ENCODE data around the gene NLGN1. TPM values are rescaled to one million over a fixed set of nuclear protein-coding genes. Genes with fewer than 3 reads are reported as not detected.
A peak's percentile ranks its signal among the peaks of the same experiment; 100 is the strongest.

The NLGN1 gene
- total RNA-seq, 1 experiment from 2014 or later, result not detected

- Histone ChIP-seq H2AFZ (ENCODE audit: low read depth, low read length, poor library complexity, severe bottlenecking) (no peak overlapping the region), H3K36me3 (ENCODE audit: control insufficient read depth in 1 of 2, insufficient read depth in 2 of 2, low read length in 2 of 2) (no peaks in the 10 kb centered on the region), H3K4me3 (replicated peaks in 1 of 2; ENCODE audit: low read depth in 1 of 2, low read length in 2 of 2) (no peak overlapping the region), H3K4me1 (ENCODE audit: control insufficient read depth in 1 of 2, insufficient read depth in 2 of 2, low read length in 2 of 2) (no peaks in the 10 kb centered on the region), H3K79me2 (ENCODE audit: insufficient read depth, low read length) (no peaks in the 10 kb centered on the region), H3K9ac (ENCODE audit: low read length) (no peak overlapping the region), H3K27me3 (ENCODE audit: insufficient read depth, low read length) (no peaks in the 10 kb centered on the region), H3K4me2 (ENCODE audit: low read length) (no peak overlapping the region), H3K9me3 (ENCODE audit: control insufficient read depth in 1 of 2, insufficient read depth in 1 of 2, low read depth in 1 of 2, low read length in 2 of 2) (peaks cover 4 to 10% of the 10 kb centered on the region in 2 experiments; a peak in 2 of 4 replicates), H3K27ac (ENCODE audit: low read depth, low read length) (no peak overlapping the region), H4K20me1 (ENCODE audit: insufficient read depth) (no peaks in the 10 kb centered on the region), H3K9me2 (ENCODE audit: insufficient read depth) (no peaks in the 10 kb centered on the region)
- DNase-seq (ENCODE audit: low read depth, low spot score) (no peak), ATAC-seq (no peak)
- POLR2A ChIA-PET, result no interaction called here
- no peak for TF ChIP-seq RAD21 (IDR thresholded peaks at IDR 0.05; ENCODE audit: low read depth)
- no TSS peak for BruUV-seq (replicated peaks)
- CTCF ChIA-PET, result no interaction called here
- intact Hi-C loops (cut with micrococcal nuclease), result no loop called here
- RAD21 ChIA-PET (ENCODE audit: low non-redundant PET in 1 of 2, low total read pairs in 2 of 2, uncharacterized antibody in 2 of 2, unreplicated experiment in 2 of 2), result no interaction called here
Measured at GRCh38 chr3:174061731-174062130, 664.2 kb downstream of the NLGN1 start.

GRCh38 chr3:174062923-174063322 is 665.4 kb downstream of the NLGN1 start:
- H3K4me2 ChIP-seq (ENCODE audit: low read length), result no peak overlapping the region
- intact Hi-C loops (cut with micrococcal nuclease), result no loop called here
- BruUV-seq (replicated peaks), result no TSS peak
- ChIA-PET RAD21 (ENCODE audit: low non-redundant PET in 1 of 2, low total read pairs in 2 of 2, uncharacterized antibody in 2 of 2, unreplicated experiment in 2 of 2) (no interaction called here), POLR2A (no interaction called here), CTCF (no interaction called here)
- peak; percentile 60; the same call in 1 of the 2 replicates for TF ChIP-seq CBX3 (IDR thresholded peaks at IDR 0.05; ENCODE audit: low read depth)
- TF ChIP-seq ZNF274 (IDR thresholded peaks at IDR 0.05; ENCODE audit: low read depth, low read length), result no peak
- H3K36me3 ChIP-seq (ENCODE audit: control insufficient read depth in 1 of 2, insufficient read depth in 2 of 2, low read length in 2 of 2), result no peaks in the 10 kb centered on the region
- no peaks in the 10 kb centered on the region for H4K20me1 ChIP-seq (ENCODE audit: insufficient read depth)
- DNase-seq (ENCODE audit: low read depth, low spot score) (no peak), ATAC-seq (no peak)
- no peaks in the 10 kb centered on the region for H3K79me2 ChIP-seq (ENCODE audit: insufficient read depth, low read length)
- H2AFZ ChIP-seq (ENCODE audit: low read depth, low read length, poor library complexity, severe bottlenecking), result no peak overlapping the region
- H3K4me1 ChIP-seq (ENCODE audit: control insufficient read depth in 1 of 2, insufficient read depth in 2 of 2, low read length in 2 of 2), result no peaks in the 10 kb centered on the region
- no peaks in the 10 kb centered on the region for H3K27me3 ChIP-seq (ENCODE audit: insufficient read depth, low read length)
- no peak overlapping the region for H3K27ac ChIP-seq (ENCODE audit: low read depth, low read length)
- H3K9me2 ChIP-seq (ENCODE audit: insufficient read depth), result no peaks in the 10 kb centered on the region
- no peak overlapping the region for H3K9ac ChIP-seq (ENCODE audit: low read length)
- peaks cover 4 to 10% of the 10 kb centered on the region in 2 experiments; a peak in 2 of 4 replicates for H3K9me3 ChIP-seq (ENCODE audit: control insufficient read depth in 1 of 2, insufficient read depth in 1 of 2, low read depth in 1 of 2, low read length in 2 of 2)
- H3K4me3 ChIP-seq (replicated peaks in 1 of 2; ENCODE audit: low read depth in 1 of 2, low read length in 2 of 2), result no peak overlapping the region

- no peak for DNase-seq (ENCODE audit: low read depth, low spot score)
- H3K79me2 ChIP-seq (ENCODE audit: insufficient read depth, low read length), result no peaks in the 10 kb centered on the region
- no peaks in the 10 kb centered on the region for H3K9me2 ChIP-seq (ENCODE audit: insufficient read depth)
- ChIA-PET POLR2A (no interaction called here), RAD21 (ENCODE audit: low non-redundant PET in 1 of 2, low total read pairs in 2 of 2, uncharacterized antibody in 2 of 2, unreplicated experiment in 2 of 2) (no interaction called here), CTCF (no interaction called here)
- no peak overlapping the region for H3K4me3 ChIP-seq (replicated peaks in 1 of 2; ENCODE audit: low read depth in 1 of 2, low read length in 2 of 2)
- H3K9me3 ChIP-seq (ENCODE audit: control insufficient read depth in 1 of 2, insufficient read depth in 1 of 2, low read depth in 1 of 2, low read length in 2 of 2), result peaks cover 0 to 6% of the 10 kb centered on the region in 2 experiments; a peak in 2 of 4 replicates
- no TSS peak for BruUV-seq (replicated peaks)
- no peak overlapping the region for H3K27ac ChIP-seq (ENCODE audit: low read depth, low read length)
- no peaks in the 10 kb centered on the region for H4K20me1 ChIP-seq (ENCODE audit: insufficient read depth)
- H3K4me2 ChIP-seq (ENCODE audit: low read length), result no peak overlapping the region
- H3K27me3 ChIP-seq (ENCODE audit: insufficient read depth, low read length), result no peaks in the 10 kb centered on the region
- H3K4me1 ChIP-seq (ENCODE audit: control insufficient read depth in 1 of 2, insufficient read depth in 2 of 2, low read length in 2 of 2), result no peaks in the 10 kb centered on the region
- H2AFZ ChIP-seq (ENCODE audit: low read depth, low read length, poor library complexity, severe bottlenecking), result no peak overlapping the region
- no peak overlapping the region for H3K9ac ChIP-seq (ENCODE audit: low read length)
- intact Hi-C loops (cut with micrococcal nuclease), result no loop called here
- H3K36me3 ChIP-seq (ENCODE audit: control insufficient read depth in 1 of 2, insufficient read depth in 2 of 2, low read length in 2 of 2), result no peaks in the 10 kb centered on the region
- ATAC-seq, result no peak
- TF ChIP-seq ZBTB33 (IDR thresholded peaks at IDR 0.05; ENCODE audit: extremely low read depth, insufficient replicate concordance, low read length), result no peak
Measured at GRCh38 chr3:174068035-174068434, 670.5 kb downstream of the NLGN1 start.
